HG02943 (cell line): ENCODE data around the gene FBLN2.

ENCODE experiments used
- ATAC-seq: cut with Tn5 transposase; IDR thresholded peaks from one replicate; pipeline ENCODE4 v1.9.1; 2021; ENCODE audit warnings: mild to moderate bottlenecking, low read depth, moderate library complexity; ENCODE audit not compliant: unreplicated experiment

FBLN2 gene

GRCh38 chr3:13563321-13563720, 14.4 kb downstream of the FBLN2 start:
- no peak for ATAC-seq

- ATAC-seq: no peak
Measured at GRCh38 chr3:13563911-13564310, 15.0 kb downstream of the FBLN2 start.

GRCh38 chr3:13564751-13565560, 16.0 kb downstream of the FBLN2 start:
- ATAC-seq: no peak

- ATAC-seq: no peak
Measured at GRCh38 chr3:13565581-13566452, 16.9 kb downstream of the FBLN2 start.

GRCh38 chr3:13566453-13566748, 17.5 kb downstream of the FBLN2 start:
- ATAC-seq: no peak

- no peak for ATAC-seq
Measured at GRCh38 chr3:13566769-13567310, 17.9 kb downstream of the FBLN2 start.

- no peak for ATAC-seq
Measured at GRCh38 chr3:13567684-13568514, 19.0 kb downstream of the FBLN2 start.

GRCh38 chr3:13568515-13569028, 19.6 kb downstream of the FBLN2 start:
- ATAC-seq: no peak

- ATAC-seq: no peak
Measured at GRCh38 chr3:13569201-13569600, 20.3 kb downstream of the FBLN2 start.

- ATAC-seq: no peak
Measured at GRCh38 chr3:13569641-13570390, 20.9 kb downstream of the FBLN2 start.

- ATAC-seq: no peak
Measured at GRCh38 chr3:13570391-13571194, 21.7 kb downstream of the FBLN2 start.

- no peak for ATAC-seq
Measured at GRCh38 chr3:13571264-13571663, 22.3 kb downstream of the FBLN2 start.

GRCh38 chr3:13571831-13572750, 23.2 kb downstream of the FBLN2 start:
- no peak for ATAC-seq

- no peak for ATAC-seq
Measured at GRCh38 chr3:13572926-13573623, 24.1 kb downstream of the FBLN2 start.

- no peak for ATAC-seq
Measured at GRCh38 chr3:13574083-13574797, 25.3 kb downstream of the FBLN2 start.

GRCh38 chr3:13574798-13575451, 26.0 kb downstream of the FBLN2 start:
- ATAC-seq: no peak
